H9 (cell line): ENCODE measurements around the gene UTP11. TPM values are rescaled to one million over a fixed set of nuclear protein-coding genes. Genes with fewer than 3 reads are reported as not detected.

Experiments used
- DNase-seq: peaks from one replicate; pipeline ENCODE4 v3.0.0-alpha.2; 2017
- H2AFZ ChIP-seq: one replicate; pipeline ENCODE4 v1.6.1; 2013; ENCODE audit warnings: mild to moderate bottlenecking, low read length, control low read depth, moderate library complexity
- H2AK5ac ChIP-seq: 2 replicates; pipeline ENCODE4 v1.6.1; 2013; ENCODE audit warnings: low read length, control low read depth, mixed read lengths; ENCODE audit not compliant: insufficient read length
- H2BK120ac ChIP-seq: one replicate; pipeline ENCODE4 v1.6.1; 2013; ENCODE audit warnings: low read depth, mild to moderate bottlenecking, low read length, control low read depth, inconsistent platforms; ENCODE audit not compliant: poor library complexity, severe bottlenecking
- H2BK12ac ChIP-seq: 2 replicates; pipeline ENCODE4 v1.6.1; 2013; ENCODE audit warnings: low read length, control low read depth, mixed read lengths, low read depth; ENCODE audit not compliant: insufficient read length
- H2BK15ac ChIP-seq: 2 replicates; pipeline ENCODE4 v1.6.1; 2013; ENCODE audit warnings: low read depth, low read length, control low read depth
- H2BK20ac ChIP-seq: one replicate; pipeline ENCODE4 v1.6.1; 2013; ENCODE audit warnings: low read depth, mild to moderate bottlenecking, low read length, control low read depth, inconsistent platforms; ENCODE audit not compliant: poor library complexity, severe bottlenecking
- H2BK5ac ChIP-seq: 2 replicates; pipeline ENCODE4 v1.6.1; 2013; ENCODE audit warnings: low read length, control low read depth, mixed read lengths; ENCODE audit not compliant: insufficient read length
- H3K14ac ChIP-seq: 2 replicates; pipeline ENCODE4 v1.6.1; 2013; ENCODE audit warnings: low read length, control low read depth; ENCODE audit not compliant: insufficient read depth
- H3K18ac ChIP-seq: 2 replicates; pipeline ENCODE4 v1.6.1; 2013; ENCODE audit warnings: low read depth, mild to moderate bottlenecking, mixed read lengths, low read length, control low read depth; ENCODE audit not compliant: insufficient read length
- H3K23ac ChIP-seq: 2 replicates; pipeline ENCODE4 v1.6.1; 2013; ENCODE audit warnings: low read length, control low read depth, mixed read lengths, low read depth; ENCODE audit not compliant: insufficient read length
- H3K23me2 ChIP-seq: 2 replicates; pipeline ENCODE4 v1.6.1; 2013; ENCODE audit warnings: low read depth, mild to moderate bottlenecking, mixed read lengths, low read length, control low read depth; ENCODE audit not compliant: insufficient read length, poor library complexity, severe bottlenecking
- H3K27ac ChIP-seq: 2 replicates; pipeline ENCODE4 v1.5.1; 2013; ENCODE audit warnings: low read length, control low read depth, mixed read lengths, low read depth; ENCODE audit not compliant: insufficient read length
- H3K27me3 ChIP-seq: 2 replicates; pipeline ENCODE4 v1.6.1; 2013; ENCODE audit warnings: low read length, control low read depth, inconsistent platforms; ENCODE audit not compliant: insufficient read depth
- H3K4ac ChIP-seq: 2 replicates; pipeline ENCODE4 v1.6.1; 2013; ENCODE audit warnings: low read depth, mild to moderate bottlenecking, control low read depth, inconsistent platforms, low read length, moderate library complexity
- H3K4me1 ChIP-seq: 2 replicates; pipeline ENCODE4 v1.6.1; 2013; ENCODE audit warnings: low read length, control low read depth, inconsistent platforms; ENCODE audit not compliant: insufficient read depth
- H3K4me2 ChIP-seq: 2 replicates; pipeline ENCODE4 v1.6.1; 2013; ENCODE audit warnings: low read length, control low read depth, mixed read lengths; ENCODE audit not compliant: insufficient read length, insufficient read depth
- H3K56ac ChIP-seq: 2 replicates; pipeline ENCODE4 v1.6.1; 2013; ENCODE audit warnings: low read depth, mild to moderate bottlenecking, mixed read lengths, low read length, control low read depth; ENCODE audit not compliant: insufficient read length
- H3K79me1 ChIP-seq: 2 replicates; pipeline ENCODE4 v1.6.1; 2013; ENCODE audit warnings: low read depth, mild to moderate bottlenecking, moderate library complexity, low read length, control low read depth, inconsistent platforms; ENCODE audit not compliant: insufficient read depth, poor library complexity, severe bottlenecking
- H3K79me2 ChIP-seq: 2 replicates; pipeline ENCODE4 v1.6.1; 2013; ENCODE audit warnings: low read length, control low read depth, inconsistent platforms; ENCODE audit not compliant: insufficient read depth
- H3K9ac ChIP-seq: 2 replicates; pipeline ENCODE4 v1.6.1; 2013; ENCODE audit warnings: low read length, control low read depth, mixed read lengths; ENCODE audit not compliant: insufficient read length; ENCODE audit errors: extremely low read depth
- H3K9me3 ChIP-seq: one replicate; pipeline ENCODE4 v1.6.1; 2013; ENCODE audit warnings: low read depth, low read length, inconsistent platforms; ENCODE audit not compliant: control insufficient read depth
- H3T11ph ChIP-seq: one replicate; pipeline ENCODE4 v1.6.1; 2013; ENCODE audit warnings: mild to moderate bottlenecking, low read length, control low read depth, inconsistent platforms
- H4K20me1 ChIP-seq: one replicate; pipeline ENCODE4 v1.6.1; 2013; ENCODE audit not compliant: control insufficient read depth, insufficient read length, insufficient read depth
- H4K5ac ChIP-seq: 2 replicates; pipeline ENCODE4 v1.6.1; 2013; ENCODE audit warnings: low read depth, mild to moderate bottlenecking, mixed read lengths, low read length, control low read depth; ENCODE audit not compliant: insufficient read length
- H4K8ac ChIP-seq: replicated peaks from 2 replicates; pipeline ENCODE4 v1.6.1; 2013; ENCODE audit warnings: low read length, control low read depth, mixed read lengths, low read depth; ENCODE audit not compliant: insufficient read length
- H4K91ac ChIP-seq: 2 replicates; pipeline ENCODE4 v1.6.1; 2013; ENCODE audit warnings: low read depth, mild to moderate bottlenecking, moderate library complexity, mixed read lengths, low read length, control low read depth; ENCODE audit not compliant: insufficient read length
- H3K27ac Mint-ChIP-seq, 3 experiments: 2 replicates in 2 of 3; 3 replicates in 1 of 3; pipeline ENCODE4 v1.8.0; 2020 to 2021; ENCODE audit warnings: mixed read lengths in 3 of 3, mild to moderate bottlenecking in 1 of 3, moderate library complexity in 1 of 3
- H3K27me3 Mint-ChIP-seq: 2 replicates; pipeline ENCODE4 v1.8.0; 2021; ENCODE audit warnings: low read depth, mild to moderate bottlenecking, moderate library complexity, mixed read lengths
- H3K36me3 Mint-ChIP-seq, 3 experiments: 2 replicates in 2 of 3; 3 replicates in 1 of 3; pipeline ENCODE4 v1.8.0; 2020 to 2021; ENCODE audit warnings: low read depth in 3 of 3, mixed read lengths in 3 of 3; ENCODE audit not compliant: insufficient read depth in 1 of 3
- H3K4me1 Mint-ChIP-seq, 2 experiments: 2 replicates each; pipeline ENCODE4 v1.8.0; 2020; ENCODE audit warnings: mixed read lengths in 2 of 2
- H3K4me3 Mint-ChIP-seq, 2 experiments: 2 replicates in 1 of 2; 3 replicates in 1 of 2; pipeline ENCODE4 v1.8.0; 2020 to 2021; ENCODE audit warnings: mild to moderate bottlenecking in 2 of 2, mixed read lengths in 2 of 2, moderate library complexity in 1 of 2
- H3K9me3 Mint-ChIP-seq, 2 experiments: 2 replicates in 1 of 2; 3 replicates in 1 of 2; pipeline ENCODE4 v1.8.0; 2020; ENCODE audit warnings: mild to moderate bottlenecking in 2 of 2, mixed read lengths in 2 of 2, moderate library complexity in 1 of 2
- CTCF ChIP-seq: fragments of 200-600 bp; sonication (generic); conservative IDR thresholded peaks from 3 replicates; pipeline ENCODE4 v1.8.0; 2021; ENCODE audit warnings: antibody characterized with exemption, mild to moderate bottlenecking
- WGBS: extraction: QIAGEN DNeasy Blood & Tissue Kit; methylation state at CpG from one replicate; pipeline ENCODE4 v1.1.7; 2013; ENCODE audit warnings: missing lambda C conversion rate, low lambda C conversion rate, mixed read lengths; ENCODE audit not compliant: insufficient read length; ENCODE audit errors: extremely low coverage; 5-methylcytosine and 5-hydroxymethylcytosine counted together
- total RNA-seq: library from RNA; stranded (reverse); gene quantifications from 2 replicates; pipeline ENCODE4 v1.2.1, GENCODE V29; 2021

The UTP11 gene
- total RNA-seq, 1 experiment from 2014 or later = 63.1 TPM

- Histone ChIP-seq H4K8ac (no peak overlapping the region), H3K79me1 (peaks cover 9% of the 10 kb centered on the region), H2BK120ac (no peak overlapping the region), H3T11ph (no peak overlapping the region), H2AFZ (no peak overlapping the region), H3K27me3 (no peaks in the 10 kb centered on the region), H2BK5ac (no peak overlapping the region), H3K9me3 (no peaks in the 10 kb centered on the region), H3K23ac (no peak overlapping the region), H3K56ac (no peak overlapping the region), H3K4me1 (peaks cover 3% of the 10 kb centered on the region; the same call in 1 of the 2 replicates), H3K79me2 (peaks cover 17% of the 10 kb centered on the region; the same call in 1 of the 2 replicates), H2BK15ac (no peak overlapping the region), H3K18ac (no peak overlapping the region), H3K4me2 (no peak overlapping the region), H4K91ac (no peak overlapping the region), H4K20me1 (no peaks in the 10 kb centered on the region), H3K23me2 (peaks cover 6% of the 10 kb centered on the region), H3K4ac (no peak overlapping the region), H2BK20ac (no peak overlapping the region), H3K9ac (no peak overlapping the region), H3K27ac (no peak overlapping the region), H2AK5ac (no peak overlapping the region), H2BK12ac (no peak overlapping the region), H3K14ac (no peak overlapping the region), H4K5ac (no peak overlapping the region)
- H3K27me3 Mint-ChIP-seq = no peaks in the 10 kb centered on the region
- H3K4me3 Mint-ChIP-seq = no peak overlapping the region; a peak in 2 of 5 replicates
- WGBS = no CpG with 5 or more reads among the region's 11 CpGs
- H3K27ac Mint-ChIP-seq = no peak overlapping the region
- no peak for DNase-seq
- no peaks in the 10 kb centered on the region for H3K9me3 Mint-ChIP-seq
- no peak for TF ChIP-seq CTCF
- H3K36me3 Mint-ChIP-seq = peaks cover 15 to 53% (median 38%) of the 10 kb centered on the region in 3 experiments; a peak in 6 of 7 replicates
- peaks cover 11 to 15% of the 10 kb centered on the region in 2 experiments for H3K4me1 Mint-ChIP-seq
Observed at GRCh38 chr1:38014724-38015424, 2.3 kb downstream of the UTP11 start.
